K562 (cell line): ENCODE measurements around the gene VWA7. TPM values are rescaled to one million over a fixed set of nuclear protein-coding genes. Genes with fewer than 3 reads are reported as not detected.
A peak's percentile ranks its signal among the peaks of the same experiment; 100 is the strongest.

Experiments used
- ASH1L ChIP-seq: fragments of 450-650 bp; IDR thresholded peaks from 2 replicates; pipeline ENCODE4 v1.6.1; 2018; ENCODE audit warnings: borderline replicate concordance, mild to moderate bottlenecking, low read depth; ENCODE audit not compliant: partially characterized antibody
- DDX20 ChIP-seq: fragments of 450-650 bp; IDR thresholded peaks from 2 replicates; pipeline ENCODE4 v1.6.1; 2016; ENCODE audit warnings: missing genetic modification characterization, low read depth, mild to moderate bottlenecking, missing compliant biosample characterization, moderate library complexity
- EGR1 ChIP-seq: fragments of 450-650 bp; conservative IDR thresholded peaks from 2 replicates; pipeline ENCODE4 v1.6.1; 2017; ENCODE audit warnings: mild to moderate bottlenecking
- ESRRA ChIP-seq: fragments of 450-650 bp; IDR thresholded peaks from 2 replicates; pipeline ENCODE4 v1.6.1; 2014; ENCODE audit warnings: low read depth, mild to moderate bottlenecking, moderate library complexity, borderline replicate concordance
- GABPB2 ChIP-seq: fragments of 250-450 bp; sonication (Bioruptor Pico); conservative IDR thresholded peaks from 2 replicates; pipeline ENCODE4 v1.5.1; 2021; ENCODE audit warnings: mild to moderate bottlenecking
- HBP1 ChIP-seq: fragments of 450-650 bp; formaldehyde crosslinking; IDR thresholded peaks from 2 replicates; pipeline ENCODE4 v1.4.0; 2022; ENCODE audit warnings: missing genetic modification characterization
- HSF4 ChIP-seq: fragments of 250-450 bp; sonication (Bioruptor Pico); IDR thresholded peaks from 2 replicates; pipeline ENCODE4 v2.1.2; 2022; ENCODE audit warnings: mild to moderate bottlenecking, moderate library complexity, borderline replicate concordance
- MXI1 ChIP-seq: IDR thresholded peaks from 2 replicates; pipeline ENCODE4 v1.6.1; 2011; ENCODE audit warnings: low read depth, mild to moderate bottlenecking, improper control_type of control experiment, low read length
- NCOA1 ChIP-seq: fragments of 450-650 bp; IDR thresholded peaks from 2 replicates; pipeline ENCODE4 v1.6.1; 2016; ENCODE audit warnings: low read depth
- PHB2 ChIP-seq: fragments of 450-650 bp; IDR thresholded peaks from 2 replicates; pipeline ENCODE4 v1.6.1; 2017; ENCODE audit warnings: low read depth
- RFX5 ChIP-seq: IDR thresholded peaks from 2 replicates; pipeline ENCODE4 v1.6.1; 2011; ENCODE audit warnings: low read depth, mild to moderate bottlenecking, improper control_type of control experiment, low read length
- USF2 ChIP-seq: sonication (generic); formaldehyde crosslinking; IDR thresholded peaks from 2 replicates; pipeline ENCODE4 v1.5.0; 2020; ENCODE audit warnings: missing genetic modification reagents
- ZBTB43 ChIP-seq: sonication (generic); formaldehyde crosslinking; IDR thresholded peaks from 2 replicates; pipeline ENCODE4 v1.8.0; 2023; ENCODE audit warnings: mild to moderate bottlenecking, missing genetic modification reagents
- ZC3H11A ChIP-seq: IDR thresholded peaks from 2 replicates; pipeline ENCODE4 v1.6.1; 2012; ENCODE audit warnings: low read depth, low read length, improper control_type of control experiment
- ZFP30 ChIP-seq: fragments of 250-450 bp; sonication (Bioruptor Pico); IDR thresholded peaks from 2 replicates; pipeline ENCODE4 v1.8.0; 2022; ENCODE audit warnings: moderate library complexity, mild to moderate bottlenecking, inconsistent platforms, borderline replicate concordance
- ZNF239 ChIP-seq: fragments of 250-450 bp; sonication (Bioruptor Pico); IDR thresholded peaks from 2 replicates; pipeline ENCODE4 v1.4.0; 2020; ENCODE audit warnings: mild to moderate bottlenecking
- ZNF277 ChIP-seq: fragments of 250-450 bp; sonication (Bioruptor Pico); IDR thresholded peaks from 2 replicates; pipeline ENCODE4 v1.8.0; 2022; ENCODE audit warnings: inconsistent platforms, mild to moderate bottlenecking, moderate library complexity, borderline replicate concordance
- ZNF436 ChIP-seq: fragments of 250-450, 450-650 bp; sonication (Bioruptor Pico); formaldehyde crosslinking; IDR thresholded peaks from 2 replicates; pipeline ENCODE4 v1.7.0; 2020; ENCODE audit warnings: mild to moderate bottlenecking
- polyA plus RNA-seq, 8 experiments: library from polyadenylated mRNA; depleted of rRNA in 4 of 8; stranded (reverse) in 5 of 8; unstranded in 3 of 8; fragments of >200 nt; fragmentation: Nextera tagmentation in 2 of 8; fragmentation: Illumina TruSeq in 1 of 8; extraction: Ambion mirVana in 2 of 8; extraction: Trizol in 1 of 8; gene quantifications; 2 replicates each; pipeline versions ENCODE4 v1.2.1 to v1.2.3, GENCODE V29; 2011 to 2014; ENCODE audit warnings: inconsistent platforms in 1 of 8, missing spikeins in 1 of 8
- total RNA-seq, 7 experiments: library from RNA; depleted of rRNA in 6 of 7; stranded (reverse); fragments of >200 nt in 6 of 7; fragmentation: Illumina TruSeq in 2 of 7; extraction: Trizol in 2 of 7; gene quantifications; 2 replicates each; pipeline versions ENCODE4 v1.2.1 to v1.2.3, GENCODE V29; 2011 to 2021; ENCODE audit warnings: low replicate concordance in 1 of 7
- TF ChIP-seq, protein P1 (sequence below): fragments of 250-450 bp; sonication (Bioruptor Pico); IDR thresholded peaks from 2 replicates; pipeline ENCODE4 v1.8.0; 2022; ENCODE audit warnings: moderate library complexity, mild to moderate bottlenecking, inconsistent platforms
- TF ChIP-seq, protein P2 (sequence below): fragments of 450-650 bp; formaldehyde crosslinking; IDR thresholded peaks from 2 replicates; pipeline ENCODE4 v1.4.0; 2020; ENCODE audit warnings: mild to moderate bottlenecking, moderate library complexity

The VWA7 gene
- total and polyA plus RNA-seq, 9 of the 15 experiments (the other 6 are each of a cell fraction or from before 2014, with no cell fraction given) = 0.18 to 2.9 (median 0.95) TPM

DNA sequence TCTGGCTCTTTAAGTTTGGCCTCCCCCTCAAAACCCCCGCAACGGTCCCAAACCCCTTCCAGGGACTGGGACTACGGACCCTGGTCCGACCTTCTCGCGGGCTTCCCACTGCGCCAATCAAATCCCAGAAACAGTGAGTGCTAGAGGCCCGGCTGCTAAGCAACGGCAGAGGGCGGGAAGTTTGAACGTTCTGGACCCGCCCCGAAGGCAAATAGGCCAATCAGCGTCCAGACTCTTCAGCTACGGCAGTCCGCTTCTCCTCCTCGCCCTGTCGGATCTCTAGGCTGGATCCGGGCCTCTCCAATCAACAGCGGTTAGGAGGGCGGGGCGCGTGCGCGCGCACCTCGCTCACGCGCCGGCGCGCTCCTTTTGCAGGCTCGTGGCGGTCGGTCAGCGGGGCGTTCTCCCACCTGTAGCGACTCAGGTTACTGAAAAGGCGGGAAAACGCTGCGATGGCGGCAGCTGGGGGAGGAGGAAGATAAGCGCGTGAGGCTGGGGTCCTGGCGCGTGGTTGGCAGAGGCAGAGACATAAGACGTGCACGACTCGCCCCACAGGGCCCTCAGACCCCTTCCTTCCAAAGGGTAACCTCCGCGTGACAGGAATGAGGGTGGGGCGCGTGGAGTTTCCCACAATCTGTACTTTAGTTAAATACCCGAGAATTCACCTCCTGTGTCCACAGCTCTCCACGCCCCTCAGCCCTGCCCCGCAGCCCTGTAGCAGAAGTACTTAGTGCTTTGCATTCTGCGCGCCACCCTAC lies 37.3 kb downstream of the VWA7 start, which contains the start of gene MSH5 (continued):
- TF ChIP-seq ESRRA = no peak
- peak; percentile 78 for TF ChIP-seq HBP1
- TF ChIP-seq HSF4 (CRISPR knock-in tag) = no peak
- TF ChIP-seq, protein P1, sequence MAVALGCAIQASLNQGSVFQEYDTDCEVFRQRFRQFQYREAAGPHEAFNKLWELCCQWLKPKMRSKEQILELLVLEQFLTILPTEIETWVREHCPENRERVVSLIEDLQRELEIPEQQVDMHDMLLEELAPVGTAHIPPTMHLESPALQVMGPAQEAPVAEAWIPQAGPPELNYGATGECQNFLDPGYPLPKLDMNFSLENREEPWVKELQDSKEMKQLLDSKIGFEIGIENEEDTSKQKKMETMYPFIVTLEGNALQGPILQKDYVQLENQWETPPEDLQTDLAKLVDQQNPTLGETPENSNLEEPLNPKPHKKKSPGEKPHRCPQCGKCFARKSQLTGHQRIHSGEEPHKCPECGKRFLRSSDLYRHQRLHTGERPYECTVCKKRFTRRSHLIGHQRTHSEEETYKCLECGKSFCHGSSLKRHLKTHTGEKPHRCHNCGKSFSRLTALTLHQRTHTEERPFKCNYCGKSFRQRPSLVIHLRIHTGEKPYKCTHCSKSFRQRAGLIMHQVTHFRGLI = no peak
- TF ChIP-seq ZBTB43 (CRISPR knock-in tag) = peak; percentile 96
- TF ChIP-seq ZNF277 (CRISPR knock-in tag) = no peak
- no peak for TF ChIP-seq NCOA1
- TF ChIP-seq ZNF239 = no peak
- no peak for TF ChIP-seq DDX20 (tag)
- peak; percentile 41; the same call in 1 of the 2 replicates for TF ChIP-seq GABPB2 (CRISPR knock-in tag)
- no peak for TF ChIP-seq ASH1L
- no peak for TF ChIP-seq ZFP30 (CRISPR knock-in tag)
- TF ChIP-seq EGR1 = no peak
- TF ChIP-seq, protein P2, sequence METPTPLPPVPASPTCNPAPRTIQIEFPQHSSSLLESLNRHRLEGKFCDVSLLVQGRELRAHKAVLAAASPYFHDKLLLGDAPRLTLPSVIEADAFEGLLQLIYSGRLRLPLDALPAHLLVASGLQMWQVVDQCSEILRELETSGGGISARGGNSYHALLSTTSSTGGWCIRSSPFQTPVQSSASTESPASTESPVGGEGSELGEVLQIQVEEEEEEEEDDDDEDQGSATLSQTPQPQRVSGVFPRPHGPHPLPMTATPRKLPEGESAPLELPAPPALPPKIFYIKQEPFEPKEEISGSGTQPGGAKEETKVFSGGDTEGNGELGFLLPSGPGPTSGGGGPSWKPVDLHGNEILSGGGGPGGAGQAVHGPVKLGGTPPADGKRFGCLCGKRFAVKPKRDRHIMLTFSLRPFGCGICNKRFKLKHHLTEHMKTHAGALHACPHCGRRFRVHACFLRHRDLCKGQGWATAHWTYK (CRISPR knock-in tag) = peak; percentile 39
- no peak for TF ChIP-seq USF2
- TF ChIP-seq RFX5 = peak; percentile 59; the same call in 1 of the 2 replicates
- no peak for TF ChIP-seq ZNF436 (CRISPR knock-in tag)
- no peak for TF ChIP-seq PHB2
- peak; percentile 77; the same call in 1 of the 2 replicates for TF ChIP-seq ZC3H11A
- TF ChIP-seq MXI1 = peak; percentile 89
